ENCODE data around the gene EPHX1.

DNA sequence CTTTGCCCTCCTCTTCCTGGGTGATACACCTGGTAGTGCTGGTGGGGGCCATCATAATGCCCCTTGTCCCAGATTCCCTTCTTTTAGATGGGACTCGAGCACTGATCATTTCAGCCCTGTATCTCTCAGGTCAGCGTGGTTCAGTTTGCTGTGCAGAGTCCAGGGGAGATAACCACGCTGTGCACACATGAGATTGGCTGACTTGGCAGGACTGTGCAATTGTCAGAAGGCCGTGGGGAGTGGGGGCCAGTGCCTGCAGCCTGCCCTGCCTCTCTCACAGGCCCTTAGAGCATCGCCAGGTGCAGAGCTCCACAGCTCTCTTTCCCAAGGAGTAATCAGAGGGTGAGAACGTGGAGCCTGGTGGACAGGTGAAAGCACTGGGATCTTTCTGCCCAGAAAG lies 15.2 kb downstream of the EPHX1 start:
- no peak for TF ChIP-seq EZH2 (IDR thresholded peaks at IDR 0.05; ENCODE audit: borderline replicate concordance, insufficient read depth, low read depth, low read length, poor library complexity, severe bottlenecking)
- TF ChIP-seq, protein P1, sequence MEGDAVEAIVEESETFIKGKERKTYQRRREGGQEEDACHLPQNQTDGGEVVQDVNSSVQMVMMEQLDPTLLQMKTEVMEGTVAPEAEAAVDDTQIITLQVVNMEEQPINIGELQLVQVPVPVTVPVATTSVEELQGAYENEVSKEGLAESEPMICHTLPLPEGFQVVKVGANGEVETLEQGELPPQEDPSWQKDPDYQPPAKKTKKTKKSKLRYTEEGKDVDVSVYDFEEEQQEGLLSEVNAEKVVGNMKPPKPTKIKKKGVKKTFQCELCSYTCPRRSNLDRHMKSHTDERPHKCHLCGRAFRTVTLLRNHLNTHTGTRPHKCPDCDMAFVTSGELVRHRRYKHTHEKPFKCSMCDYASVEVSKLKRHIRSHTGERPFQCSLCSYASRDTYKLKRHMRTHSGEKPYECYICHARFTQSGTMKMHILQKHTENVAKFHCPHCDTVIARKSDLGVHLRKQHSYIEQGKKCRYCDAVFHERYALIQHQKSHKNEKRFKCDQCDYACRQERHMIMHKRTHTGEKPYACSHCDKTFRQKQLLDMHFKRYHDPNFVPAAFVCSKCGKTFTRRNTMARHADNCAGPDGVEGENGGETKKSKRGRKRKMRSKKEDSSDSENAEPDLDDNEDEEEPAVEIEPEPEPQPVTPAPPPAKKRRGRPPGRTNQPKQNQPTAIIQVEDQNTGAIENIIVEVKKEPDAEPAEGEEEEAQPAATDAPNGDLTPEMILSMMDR (IDR thresholded peaks at IDR 0.05): no peak
